ENCODE measurements around the gene PTEN.

Gene PTEN

GRCh38 chr10:87895430-87895829, 32.0 kb downstream of the PTEN start:
- TF ChIP-seq RAD21 (IDR thresholded peaks at IDR 0.05; ENCODE audit: low read depth) = no peak
- no peak for TF ChIP-seq NFIC (IDR thresholded peaks at IDR 0.05)
- TF ChIP-seq EGR1 (IDR thresholded peaks at IDR 0.05) = no peak
- no peak for TF ChIP-seq TEAD4 (IDR thresholded peaks at IDR 0.05)
- TF ChIP-seq, protein P1, sequence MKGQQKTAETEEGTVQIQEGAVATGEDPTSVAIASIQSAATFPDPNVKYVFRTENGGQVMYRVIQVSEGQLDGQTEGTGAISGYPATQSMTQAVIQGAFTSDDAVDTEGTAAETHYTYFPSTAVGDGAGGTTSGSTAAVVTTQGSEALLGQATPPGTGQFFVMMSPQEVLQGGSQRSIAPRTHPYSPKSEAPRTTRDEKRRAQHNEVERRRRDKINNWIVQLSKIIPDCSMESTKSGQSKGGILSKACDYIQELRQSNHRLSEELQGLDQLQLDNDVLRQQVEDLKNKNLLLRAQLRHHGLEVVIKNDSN (IDR thresholded peaks at IDR 0.05) = no peak
- no peak for TF ChIP-seq ZBTB7A (IDR thresholded peaks at IDR 0.05; ENCODE audit: low read depth)
- TF ChIP-seq REST (IDR thresholded peaks at IDR 0.05; ENCODE audit: low read depth) = no peak
- TF ChIP-seq FOXM1 (IDR thresholded peaks at IDR 0.05; ENCODE audit: borderline replicate concordance, low read depth) = no peak

DNA sequence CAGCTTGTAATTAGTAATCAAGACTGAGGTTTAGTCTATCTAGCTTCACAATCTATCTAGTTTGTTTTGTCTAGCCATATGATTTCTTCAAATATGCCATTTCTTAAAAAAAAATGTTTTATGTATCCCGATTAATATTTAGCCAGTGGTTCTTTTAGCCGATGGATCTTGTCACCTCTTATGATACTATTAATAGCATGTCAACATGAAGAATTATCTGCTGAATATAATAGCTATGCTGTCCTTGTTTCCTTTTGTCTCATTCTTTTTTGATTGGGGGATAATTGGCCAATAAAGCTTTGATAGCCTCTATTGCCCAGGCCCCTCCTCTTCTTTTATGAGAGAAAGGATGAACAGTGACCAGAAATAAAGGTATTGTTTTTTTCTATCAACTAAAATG, 32.8 kb downstream of the PTEN start:
- TF ChIP-seq, protein P1 (IDR thresholded peaks at IDR 0.05) = no peak
- no peak for TF ChIP-seq REST (IDR thresholded peaks at IDR 0.05; ENCODE audit: low read depth)
- TF ChIP-seq TAF1 (IDR thresholded peaks at IDR 0.05; ENCODE audit: low read depth) = no peak
- TF ChIP-seq YY1 (IDR thresholded peaks at IDR 0.05; ENCODE audit: low read depth) = no peak
- TF ChIP-seq FOXM1 (IDR thresholded peaks at IDR 0.05; ENCODE audit: borderline replicate concordance, low read depth) = no peak
- no peak for TF ChIP-seq ZBTB7A (IDR thresholded peaks at IDR 0.05; ENCODE audit: low read depth)
- no peak for TF ChIP-seq NFIC (IDR thresholded peaks at IDR 0.05)

DNA sequence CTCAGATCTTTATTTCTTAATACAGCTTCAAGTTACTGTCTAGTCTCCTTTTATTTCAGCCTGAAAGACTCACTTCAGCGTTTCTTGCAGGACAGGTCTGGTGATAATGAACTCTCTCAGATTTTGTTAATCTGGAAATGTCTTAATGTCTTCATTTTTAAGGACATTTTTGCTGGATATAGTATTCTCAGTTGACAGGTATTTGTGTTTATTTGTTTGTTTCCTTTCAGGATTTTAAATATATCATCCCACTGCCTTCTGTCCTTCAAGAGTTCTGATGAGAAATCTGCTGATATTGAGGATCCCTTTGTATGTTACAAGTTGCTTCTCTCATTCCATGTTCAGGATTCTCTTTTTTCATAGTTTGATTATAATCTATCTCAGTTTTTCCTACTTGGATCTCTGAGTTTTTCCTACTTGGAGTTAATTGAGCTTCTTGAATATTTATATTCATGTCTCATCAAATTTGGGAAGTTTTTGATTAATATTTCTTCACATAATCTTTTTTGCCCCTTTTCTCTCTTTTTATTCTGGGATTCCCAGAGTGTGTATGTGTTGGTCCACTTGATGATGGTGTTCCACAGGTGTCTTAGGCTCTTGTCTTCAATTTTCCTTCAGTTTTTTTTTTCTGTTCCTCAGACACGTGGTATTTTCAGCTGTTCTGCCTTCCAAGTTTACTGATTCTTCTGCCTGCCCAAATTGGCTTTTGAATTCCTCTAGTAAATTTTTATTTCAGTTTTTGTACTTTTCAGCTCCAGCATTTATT, 49.9 kb downstream of the PTEN start:
- no peak for TF ChIP-seq RAD21 (IDR thresholded peaks at IDR 0.05; ENCODE audit: low read depth)
- no peak for TF ChIP-seq TAF1 (IDR thresholded peaks at IDR 0.05; ENCODE audit: low read depth)
- no peak for TF ChIP-seq CEBPB (IDR thresholded peaks at IDR 0.05)
- TF ChIP-seq TEAD4 (IDR thresholded peaks at IDR 0.05) = no peak
- no peak for TF ChIP-seq YY1 (IDR thresholded peaks at IDR 0.05; ENCODE audit: low read depth)
- no peak for TF ChIP-seq FOXM1 (IDR thresholded peaks at IDR 0.05; ENCODE audit: borderline replicate concordance, low read depth)
- TF ChIP-seq NFIC (IDR thresholded peaks at IDR 0.05) = no peak
- no peak for TF ChIP-seq TCF12 (IDR thresholded peaks at IDR 0.05; ENCODE audit: low read depth)
- TF ChIP-seq EGR1 (IDR thresholded peaks at IDR 0.05) = no peak
- no peak for TF ChIP-seq REST (IDR thresholded peaks at IDR 0.05; ENCODE audit: low read depth)
- TF ChIP-seq ZBTB7A (IDR thresholded peaks at IDR 0.05; ENCODE audit: low read depth) = no peak
- TF ChIP-seq EP300 (IDR thresholded peaks at IDR 0.05; ENCODE audit: borderline replicate concordance) = no peak
- TF ChIP-seq MAX (IDR thresholded peaks at IDR 0.05) = no peak
- TF ChIP-seq, protein P1 (IDR thresholded peaks at IDR 0.05) = no peak
- TF ChIP-seq CREB1 (IDR thresholded peaks at IDR 0.05; ENCODE audit: low read depth) = no peak

- TF ChIP-seq RAD21 (IDR thresholded peaks at IDR 0.05; ENCODE audit: low read depth) (no peak), YY1 (IDR thresholded peaks at IDR 0.05; ENCODE audit: low read depth) (no peak), EGR1 (IDR thresholded peaks at IDR 0.05) (no peak), TAF1 (IDR thresholded peaks at IDR 0.05; ENCODE audit: low read depth) (no peak), TEAD4 (IDR thresholded peaks at IDR 0.05) (no peak), NFIC (IDR thresholded peaks at IDR 0.05) (no peak), CEBPB (IDR thresholded peaks at IDR 0.05) (no peak), EP300 (IDR thresholded peaks at IDR 0.05; ENCODE audit: borderline replicate concordance) (no peak), MAX (IDR thresholded peaks at IDR 0.05) (no peak), ZBTB7A (IDR thresholded peaks at IDR 0.05; ENCODE audit: low read depth) (no peak), TCF12 (IDR thresholded peaks at IDR 0.05; ENCODE audit: low read depth) (no peak), FOXM1 (IDR thresholded peaks at IDR 0.05; ENCODE audit: borderline replicate concordance, low read depth) (no peak), CREB1 (IDR thresholded peaks at IDR 0.05; ENCODE audit: low read depth) (no peak), REST (IDR thresholded peaks at IDR 0.05; ENCODE audit: low read depth) (no peak)
- TF ChIP-seq, protein P1 (IDR thresholded peaks at IDR 0.05) = no peak
Measured at GRCh38 chr10:87915406-87915805, 52.0 kb downstream of the PTEN start.
